ENCODE results near the gene ISM1.

GRCh38 chr20:13344671-13345070, 123.6 kb downstream of the ISM1 start:
- TF ChIP-seq CTCF (IDR thresholded peaks at IDR 0.05) (no peak), POLR2AphosphoS5 (IDR thresholded peaks at IDR 0.05) (no peak), EP300 (IDR thresholded peaks at IDR 0.05) (no peak)

Measured in upper lobe of left lung (tissue), 4 donors.